Gastrocnemius medialis (tissue), 4 donors: Measurements from ENCODE around the gene POLDIP3. TPM values are rescaled to one million over a fixed set of nuclear protein-coding genes. Genes with fewer than 3 reads are reported as not detected.
"Not testable (repeated sequence)": the region's sequence is repeated elsewhere in the genome, so short reads cannot be mapped to it uniquely, and the experiment has no call there.

Source experiments
- ATAC-seq, 2 donors: fragments of 150-250 bp; one replicate each; pipeline ENCODE4 v1.9.1; 2016
- DNase-seq, 2 donors: peaks; one replicate each; pipeline ENCODE4 v3.0.0-alpha.2; 2019
- H3K27ac ChIP-seq, 4 donors: fragments of 200-600 bp; sonication (generic); 1 replicate in 1 of 4; 2 replicates in 3 of 4; pipeline ENCODE4 v1.5.1; 2016 to 2018; ENCODE audit warnings: mild to moderate bottlenecking in 2 of 4, moderate library complexity in 1 of 4
- H3K27me3 ChIP-seq, 3 donors: fragments of 200-600 bp; sonication (generic) in 2 of 3; 1 replicate in 1 of 3; 2 replicates in 2 of 3; pipeline versions ENCODE4 v1.5.1 to v1.6.0; 2016 to 2019; ENCODE audit warnings: mild to moderate bottlenecking in 1 of 3, moderate library complexity in 1 of 3
- H3K36me3 ChIP-seq, 2 donors: fragments of 200-600 bp; sonication (generic) in 1 of 2; one replicate each; pipeline ENCODE4 v1.5.1; 2017 to 2018
- H3K4me1 ChIP-seq, 2 donors: fragments of 200-600 bp; sonication (generic) in 1 of 2; one replicate each; pipeline ENCODE4 v1.5.1; 2016 to 2017; ENCODE audit warnings: mild to moderate bottlenecking in 2 of 2
- H3K4me3 ChIP-seq, 4 donors: fragments of 200-600 bp; sonication (generic) in 3 of 4; 1 replicate in 1 of 4; 2 replicates in 3 of 4; pipeline ENCODE4 v1.5.1; 2016 to 2019; ENCODE audit warnings: mild to moderate bottlenecking in 2 of 4
- H3K9me3 ChIP-seq, 3 donors: fragments of 200-600 bp; sonication (generic) in 2 of 3; 1 replicate in 1 of 3; 2 replicates in 2 of 3; pipeline ENCODE4 v1.5.1; 2016 to 2019
- CTCF ChIP-seq, 5 experiments: fragments of 450-650 bp in 3 of 5; fragments of 200-600 bp in 2 of 5; sonication (generic) in 2 of 5; IDR thresholded peaks in 4 of 5; conservative IDR thresholded peaks in 1 of 5; 1 replicate in 4 of 5; 2 replicates in 1 of 5; pipeline ENCODE4 v1.5.1; 2016 to 2019; ENCODE audit warnings: antibody characterized with exemption in 5 of 5, mild to moderate bottlenecking in 3 of 5, moderate library complexity in 3 of 5
- POLR2A ChIP-seq, 2 donors: fragments of 450-650 bp; IDR thresholded peaks; one replicate each; pipeline ENCODE4 v1.6.1; 2017; ENCODE audit warnings: antibody characterized with exemption in 2 of 2, mild to moderate bottlenecking in 2 of 2, moderate library complexity in 2 of 2
- in situ Hi-C, 4 donors: fragments of 200-750 bp; cut with MboI; loops; one replicate each; pipeline versions ENCODE4 v1.15.0 to v1.8.0; 2017; ENCODE audit warnings: low sequenced_read_pairs in 4 of 4
- intact Hi-C: fragments of 100-400 bp; cut with DNase I; formaldehyde crosslinking; loops from one replicate; pipeline ENCODE4 v1.15.1; 2023; ENCODE audit warnings: low total_unique reads
- total RNA-seq, 4 donors: library from RNA; depleted of rRNA; stranded (reverse); fragments of >200 nt; gene quantifications; one replicate each; pipeline versions ENCODE4 v1.1.0 to v1.2.3, GENCODE V29; 2016

Gene POLDIP3
- total RNA-seq, 4 donors from 2014 or later = 19.7 to 28.7 (median 23.0) TPM

GRCh38 chr22:42565956-42566355, 48.7 kb downstream of the POLDIP3 start:
- no peaks in the 10 kb centered on the region for H3K9me3 ChIP-seq
- H3K27me3 ChIP-seq = no peaks in the 10 kb centered on the region
- intact Hi-C loops (no loop called here), in situ Hi-C loops (no loop called here)
- H3K27ac ChIP-seq = no peak overlapping the region
- no peak for DNase-seq
- TF ChIP-seq CTCF (IDR thresholded peaks at IDR 0.05 in 4 of 5, conservative IDR thresholded peaks at IDR 0.05 in 1 of 5) = no peak
- no peak for TF ChIP-seq POLR2A (IDR thresholded peaks at IDR 0.05)
- no peaks in the 10 kb centered on the region for H3K4me1 ChIP-seq
- H3K4me3 ChIP-seq = no peak overlapping the region
- H3K36me3 ChIP-seq = no peaks in the 10 kb centered on the region
- no peak for ATAC-seq

DNA sequence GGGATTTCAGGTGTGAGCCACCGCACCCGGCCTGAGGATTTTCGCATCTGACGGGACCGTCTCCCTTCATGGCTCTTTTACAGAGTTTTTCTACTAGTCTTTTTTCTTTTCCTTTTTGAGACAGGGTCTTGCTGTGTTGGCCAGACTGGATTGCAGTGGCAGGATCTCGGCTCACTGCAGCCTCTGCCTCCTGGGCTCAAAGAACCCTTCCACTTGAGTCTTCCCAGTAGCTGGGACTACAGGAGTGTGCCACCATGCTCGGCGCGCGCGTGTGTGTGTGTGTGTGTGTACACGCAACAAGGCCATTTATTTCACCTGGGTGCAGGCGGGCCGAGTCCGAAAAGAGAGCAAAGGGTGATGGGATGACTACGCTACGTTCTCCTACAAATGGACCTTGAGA, 50.0 kb downstream of the POLDIP3 start:
- no peaks in the 10 kb centered on the region for H3K27me3 ChIP-seq
- DNase-seq (no peak), ATAC-seq (no peak)
- no peak overlapping the region for H3K27ac ChIP-seq
- no peak overlapping the region for H3K4me3 ChIP-seq
- intact Hi-C loops (no loop called here), in situ Hi-C loops (no loop called here)
- no peaks in the 10 kb centered on the region for H3K36me3 ChIP-seq
- H3K9me3 ChIP-seq = no peaks in the 10 kb centered on the region
- TF ChIP-seq CTCF (IDR thresholded peaks at IDR 0.05 in 4 of 5, conservative IDR thresholded peaks at IDR 0.05 in 1 of 5) = no peak
- no peak for TF ChIP-seq POLR2A (IDR thresholded peaks at IDR 0.05)
- no peaks in the 10 kb centered on the region for H3K4me1 ChIP-seq

DNA sequence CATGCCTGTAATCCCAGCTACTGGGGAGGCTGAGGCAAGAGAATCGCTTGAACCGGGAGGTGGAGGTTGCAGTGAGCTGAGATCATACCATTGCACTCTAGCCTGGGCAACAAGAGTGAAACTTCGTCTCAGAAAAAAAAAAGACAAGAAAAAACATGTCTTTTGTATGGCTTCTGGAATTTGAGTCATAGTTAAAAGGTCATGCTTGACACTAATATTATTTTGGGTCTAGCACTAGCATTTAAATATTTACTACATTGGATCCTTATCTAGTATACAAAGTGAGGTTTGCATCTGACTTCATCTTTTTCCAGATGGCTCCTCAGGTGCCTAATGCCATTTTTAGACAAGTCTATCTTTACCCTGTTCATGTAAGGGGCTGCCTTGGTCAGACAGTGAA, 50.7 kb downstream of the POLDIP3 start:
- in situ Hi-C loops = not testable (repeated sequence)

GRCh38 chr22:42562684-42563083, 52.0 kb downstream of the POLDIP3 start:
- Histone ChIP-seq H3K4me1 (no peaks in the 10 kb centered on the region), H3K4me3 (no peak overlapping the region), H3K9me3 (no peaks in the 10 kb centered on the region), H3K27me3 (no peaks in the 10 kb centered on the region), H3K36me3 (no peaks in the 10 kb centered on the region), H3K27ac (no peak overlapping the region)
- DNase-seq (no peak), ATAC-seq (no peak)
- in situ Hi-C loops = no loop called here
- TF ChIP-seq POLR2A (IDR thresholded peaks at IDR 0.05) (no peak), CTCF (IDR thresholded peaks at IDR 0.05 in 4 of 5, conservative IDR thresholded peaks at IDR 0.05 in 1 of 5) (no peak)
- intact Hi-C loops = no loop called here

More for the DNA sequence above, 50.7 kb downstream of the POLDIP3 start:
- H3K27ac ChIP-seq, H3K4me1 ChIP-seq, H3K36me3 ChIP-seq, H3K9me3 ChIP-seq, H3K4me3 ChIP-seq, H3K27me3 ChIP-seq, ATAC-seq, intact Hi-C loops, DNase-seq: not testable (repeated sequence)

- Histone ChIP-seq H3K4me1 (no peaks in the 10 kb centered on the region), H3K4me3 (no peak overlapping the region), H3K27me3 (no peaks in the 10 kb centered on the region), H3K36me3 (no peaks in the 10 kb centered on the region), H3K9me3 (no peaks in the 10 kb centered on the region), H3K27ac (no peak overlapping the region)
- intact Hi-C loops = no loop called here
- DNase-seq (no peak), ATAC-seq (no peak)
- in situ Hi-C loops = no loop called here
- TF ChIP-seq CTCF (IDR thresholded peaks at IDR 0.05 in 4 of 5, conservative IDR thresholded peaks at IDR 0.05 in 1 of 5) (no peak), POLR2A (IDR thresholded peaks at IDR 0.05) (no peak)
Measured at GRCh38 chr22:42562279-42562678, 52.4 kb downstream of the POLDIP3 start.
